ENCODE data around the gene FMNL1.
A peak's percentile ranks its signal among the peaks of the same experiment; 100 is the strongest.

FMNL1 gene

GRCh38 chr17:45261577-45262515 is 40.2 kb downstream of the FMNL1 start, which contains the start of gene SPATA32:
TSS of gene SPATA32 (minus strand) at chr17:45262094. CDS start at chr17:45262016, 78 bp downstream.
- DNase-seq (ENCODE audit: low spot score): no peak

GRCh38 chr17:45262516-45263476 is 41.1 kb downstream of the FMNL1 start:
- no peak for DNase-seq (ENCODE audit: low spot score)

- no peak for DNase-seq (ENCODE audit: low spot score)
These were observed 41.8 kb downstream of the FMNL1 start for GRCh38 chr17:45263477-45263860.

- DNase-seq (ENCODE audit: low spot score): no peak
These were observed 42.7 kb downstream of the FMNL1 start for GRCh38 chr17:45264430-45264829.

- DNase-seq (ENCODE audit: low spot score): no peak
These were observed 43.3 kb downstream of the FMNL1 start for GRCh38 chr17:45264988-45265387.

GRCh38 chr17:45265821-45266220 is 44.1 kb downstream of the FMNL1 start:
- DNase-seq (ENCODE audit: low spot score): peak; percentile 95

- no peak for DNase-seq (ENCODE audit: low spot score)
These were observed 44.8 kb downstream of the FMNL1 start for GRCh38 chr17:45266372-45266926.

GRCh38 chr17:45267436-45268055 is 45.9 kb downstream of the FMNL1 start:
- DNase-seq (ENCODE audit: low spot score): no peak

GRCh38 chr17:45269912-45270311 is 48.2 kb downstream of the FMNL1 start:
- no peak for DNase-seq (ENCODE audit: low spot score)

GRCh38 chr17:45270828-45271418 is 49.2 kb downstream of the FMNL1 start:
- no peak for DNase-seq (ENCODE audit: low spot score)

- no peak for DNase-seq (ENCODE audit: low spot score)
These were observed 49.9 kb downstream of the FMNL1 start for GRCh38 chr17:45271603-45272002.

- no peak for DNase-seq (ENCODE audit: low spot score)
These were observed 51.9 kb downstream of the FMNL1 start for GRCh38 chr17:45273551-45273957.

GRCh38 chr17:45274033-45274432 is 52.3 kb downstream of the FMNL1 start:
- DNase-seq (ENCODE audit: low spot score): no peak

- DNase-seq (ENCODE audit: low spot score): no peak
These were observed 54.3 kb downstream of the FMNL1 start for GRCh38 chr17:45276031-45276430.

- peak; percentile 87 for DNase-seq (ENCODE audit: low spot score)
These were observed 55.6 kb downstream of the FMNL1 start for GRCh38 chr17:45277216-45277849.

- no peak for DNase-seq (ENCODE audit: low spot score)
These were observed 56.3 kb downstream of the FMNL1 start for GRCh38 chr17:45277992-45278391.

- DNase-seq (ENCODE audit: low spot score): no peak
These were observed 58.2 kb downstream of the FMNL1 start for GRCh38 chr17:45279898-45280297.

GRCh38 chr17:45282683-45283644 is 61.3 kb downstream of the FMNL1 start:
- DNase-seq (ENCODE audit: low spot score): no peak

GRCh38 chr17:45283711-45284110 is 62.0 kb downstream of the FMNL1 start:
- DNase-seq (ENCODE audit: low spot score): no peak

Data from hepatic stellate cell (primary cell).